ENCODE measurements around the gene SKP1.

The SKP1 gene

DNA sequence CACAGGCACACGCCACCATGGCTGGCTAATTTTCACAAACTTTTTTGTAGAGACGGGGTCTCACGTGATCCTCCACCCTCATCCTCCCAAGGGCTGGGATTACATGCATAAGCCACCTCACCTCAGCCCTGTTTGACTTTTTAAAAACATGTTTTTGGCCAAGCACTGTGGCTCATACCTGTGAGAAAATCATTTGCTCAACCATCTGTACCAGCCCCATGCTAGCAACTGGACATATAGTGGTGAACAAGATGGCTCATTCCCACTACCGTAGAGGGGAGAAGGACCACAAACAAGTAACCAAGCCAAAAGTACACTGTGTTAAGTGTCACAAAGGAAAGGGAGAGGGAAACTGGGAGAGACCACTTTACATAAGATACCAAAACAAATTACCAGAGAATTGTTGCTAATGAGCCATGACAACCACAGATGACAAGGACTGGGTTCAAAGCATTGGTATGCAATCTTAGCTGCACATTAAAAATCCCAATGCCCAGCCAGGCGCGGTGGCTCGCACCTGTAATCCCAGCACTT, 29.9 kb upstream of the SKP1 start:
- H3K36me3 ChIP-seq (ENCODE audit: control insufficient read depth, insufficient read depth, low read length, severe bottlenecking) = peaks cover 34% of the 10 kb centered on the region

DNA sequence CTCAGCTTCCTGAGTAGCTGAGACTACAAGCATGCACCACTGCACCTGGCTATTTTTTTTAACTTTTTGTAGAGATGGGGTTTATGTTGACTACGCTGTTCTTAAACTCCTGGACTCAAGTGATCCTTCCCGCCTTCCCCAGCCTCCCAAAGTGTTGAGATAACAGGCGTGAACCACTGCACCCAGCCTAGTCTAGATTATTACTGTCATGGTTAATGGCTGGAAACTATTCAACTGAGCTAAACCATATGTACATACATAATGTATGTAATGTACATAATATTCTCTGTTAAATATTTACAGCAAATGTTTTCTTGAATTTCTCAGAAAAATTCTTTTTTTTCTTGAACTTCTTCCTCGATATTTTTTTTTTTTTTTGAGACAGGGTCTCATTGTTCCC, 27.8 kb upstream of the SKP1 start:
- H3K36me3 ChIP-seq (ENCODE audit: control insufficient read depth, insufficient read depth, low read length, severe bottlenecking) = peaks cover 55% of the 10 kb centered on the region
- peaks cover 13% of the 10 kb centered on the region for H3K4me1 ChIP-seq (ENCODE audit: control insufficient read depth, insufficient read depth, low read length)
- no peak overlapping the region for H3K9ac ChIP-seq (ENCODE audit: low read length)
- H3K9me3 ChIP-seq (ENCODE audit: control insufficient read depth, low read length) = no peaks in the 10 kb centered on the region
- DNase-seq (ENCODE audit: low read depth) = no peak
- H3K4me3 ChIP-seq (ENCODE audit: low read length) = no peak overlapping the region
- no peaks in the 10 kb centered on the region for H3K27me3 ChIP-seq (replicated peaks; ENCODE audit: control insufficient read depth, insufficient read depth, low read length)

More for the DNA sequence above, 29.9 kb upstream of the SKP1 start:
- Histone ChIP-seq H3K27me3 (replicated peaks; ENCODE audit: control insufficient read depth, insufficient read depth, low read length) (no peaks in the 10 kb centered on the region), H3K4me1 (ENCODE audit: control insufficient read depth, insufficient read depth, low read length) (peaks cover 30% of the 10 kb centered on the region), H3K9me3 (ENCODE audit: control insufficient read depth, low read length) (no peaks in the 10 kb centered on the region), H3K4me3 (ENCODE audit: low read length) (no peak overlapping the region), H3K9ac (ENCODE audit: low read length) (no peak overlapping the region)
- DNase-seq (ENCODE audit: low read depth) = no peak

DNA sequence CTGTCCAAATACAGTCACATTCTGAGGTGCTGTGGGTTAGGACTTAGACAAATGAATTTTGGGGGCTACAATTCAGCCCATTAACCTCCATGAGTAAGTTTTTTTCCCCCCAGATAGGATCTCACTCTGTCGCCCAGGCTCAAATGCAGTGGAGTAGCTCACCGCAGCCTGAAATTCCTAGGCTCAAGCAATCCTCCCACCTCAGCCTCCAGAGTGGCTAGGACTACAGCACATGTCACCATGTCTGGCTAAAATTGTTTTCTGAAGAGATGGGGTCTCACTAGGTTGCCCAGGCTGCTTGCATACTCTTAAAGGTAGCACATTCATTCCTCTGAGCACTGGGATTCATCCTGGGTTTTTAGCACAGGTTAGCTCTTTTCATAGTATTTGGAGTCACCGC, 26.9 kb upstream of the SKP1 start:
- Histone ChIP-seq H3K27me3 (replicated peaks; ENCODE audit: control insufficient read depth, insufficient read depth, low read length) (no peaks in the 10 kb centered on the region), H3K4me1 (ENCODE audit: control insufficient read depth, insufficient read depth, low read length) (peaks cover 4% of the 10 kb centered on the region), H3K9me3 (ENCODE audit: control insufficient read depth, low read length) (no peaks in the 10 kb centered on the region), H3K4me3 (ENCODE audit: low read length) (no peak overlapping the region), H3K9ac (ENCODE audit: low read length) (no peak overlapping the region), H3K36me3 (ENCODE audit: control insufficient read depth, insufficient read depth, low read length, severe bottlenecking) (peaks cover 64% of the 10 kb centered on the region)
- no peak for DNase-seq (ENCODE audit: low read depth)

- Histone ChIP-seq H3K27me3 (replicated peaks; ENCODE audit: control insufficient read depth, insufficient read depth, low read length) (no peaks in the 10 kb centered on the region), H3K4me1 (ENCODE audit: control insufficient read depth, insufficient read depth, low read length) (no peaks in the 10 kb centered on the region), H3K4me3 (ENCODE audit: low read length) (no peak overlapping the region), H3K9me3 (ENCODE audit: control insufficient read depth, low read length) (no peaks in the 10 kb centered on the region), H3K9ac (ENCODE audit: low read length) (no peak overlapping the region), H3K36me3 (ENCODE audit: control insufficient read depth, insufficient read depth, low read length, severe bottlenecking) (peaks cover 52% of the 10 kb centered on the region)
- no peak for DNase-seq (ENCODE audit: low read depth)
Observed at GRCh38 chr5:134195666-134196065, 18.9 kb upstream of the SKP1 start.

DNA sequence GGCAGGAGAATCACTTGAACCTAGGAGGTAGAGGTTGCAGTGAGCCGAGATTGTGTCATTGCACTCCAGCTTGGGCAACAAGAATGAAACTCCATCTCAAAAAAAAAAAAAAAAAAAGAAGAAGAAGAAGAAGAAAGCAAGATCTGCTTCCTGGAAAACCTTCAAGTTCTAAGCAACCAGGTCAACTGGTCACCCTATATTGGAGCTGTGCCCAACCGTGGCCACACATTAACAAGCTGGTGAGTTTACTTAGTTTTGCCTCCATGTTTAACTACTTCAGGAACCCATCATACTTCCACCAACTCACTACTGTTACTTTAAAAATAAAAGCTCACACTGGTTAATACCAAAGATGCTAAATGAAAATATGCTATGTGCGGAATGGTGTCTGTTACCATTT, 12.3 kb upstream of the SKP1 start:
- no peak for DNase-seq (ENCODE audit: low read depth)
- no peaks in the 10 kb centered on the region for H3K9me3 ChIP-seq (ENCODE audit: control insufficient read depth, low read length)
- no peaks in the 10 kb centered on the region for H3K36me3 ChIP-seq (ENCODE audit: control insufficient read depth, insufficient read depth, low read length, severe bottlenecking)
- H3K9ac ChIP-seq (ENCODE audit: low read length) = no peak overlapping the region
- no peaks in the 10 kb centered on the region for H3K27me3 ChIP-seq (replicated peaks; ENCODE audit: control insufficient read depth, insufficient read depth, low read length)
- H3K4me1 ChIP-seq (ENCODE audit: control insufficient read depth, insufficient read depth, low read length) = no peaks in the 10 kb centered on the region
- no peak overlapping the region for H3K4me3 ChIP-seq (ENCODE audit: low read length)

- Histone ChIP-seq H3K9me3 (ENCODE audit: control insufficient read depth, low read length) (no peaks in the 10 kb centered on the region), H3K4me3 (ENCODE audit: low read length) (no peak overlapping the region), H3K36me3 (ENCODE audit: control insufficient read depth, insufficient read depth, low read length, severe bottlenecking) (no peaks in the 10 kb centered on the region), H3K27me3 (replicated peaks; ENCODE audit: control insufficient read depth, insufficient read depth, low read length) (no peaks in the 10 kb centered on the region), H3K4me1 (ENCODE audit: control insufficient read depth, insufficient read depth, low read length) (no peaks in the 10 kb centered on the region), H3K9ac (ENCODE audit: low read length) (no peak overlapping the region)
- no peak for DNase-seq (ENCODE audit: low read depth)
Observed at GRCh38 chr5:134188092-134188491, 11.3 kb upstream of the SKP1 start.

DNA sequence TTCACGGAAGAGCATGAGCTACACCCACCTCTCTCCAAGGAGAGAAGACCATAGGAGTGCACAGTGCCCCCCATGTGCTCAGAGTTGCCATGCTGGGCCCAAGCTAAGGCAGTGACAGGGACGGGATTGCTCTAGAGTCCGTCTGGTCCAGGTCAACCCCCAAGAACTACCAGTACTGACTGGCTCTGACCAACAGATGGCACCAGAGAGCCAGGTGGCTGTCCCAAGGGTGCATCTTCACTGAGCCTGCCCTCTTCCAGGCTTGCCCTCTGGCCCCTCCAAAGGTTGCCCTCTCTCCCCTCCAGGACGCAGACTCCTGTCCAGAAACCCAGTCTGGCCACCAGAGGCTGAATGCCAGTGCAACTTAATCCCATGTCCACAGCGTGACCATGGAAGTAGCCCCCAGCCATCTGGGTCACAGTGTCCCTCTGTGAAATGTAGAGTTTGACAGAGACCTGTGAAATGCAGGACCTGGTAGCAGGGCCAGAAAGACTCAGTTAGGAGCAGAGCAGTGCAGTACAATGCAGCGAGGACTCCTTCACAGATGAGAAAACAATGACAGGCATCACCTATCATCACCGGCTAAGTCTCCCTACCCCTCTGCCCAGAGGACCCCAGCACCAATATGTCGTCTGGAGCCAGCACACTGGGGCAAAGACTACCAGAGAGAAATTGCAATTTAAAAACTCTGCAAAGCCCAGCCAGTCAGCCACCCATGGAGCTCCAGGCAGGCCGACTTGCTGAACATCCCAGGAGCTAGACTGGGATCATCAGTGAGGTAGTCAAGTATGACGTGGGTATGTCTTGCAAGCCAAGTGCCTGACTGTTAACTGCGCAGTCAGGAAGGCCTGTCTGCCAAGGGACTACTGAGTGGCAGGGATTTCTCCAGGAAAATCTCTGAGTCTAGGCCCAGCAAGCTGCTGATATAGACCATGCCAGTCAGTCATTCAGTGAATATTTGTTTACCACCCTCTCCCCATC, 7.7 kb upstream of the SKP1 start:
- DNase-seq (ENCODE audit: low read depth) = peak; percentile 82
- Histone ChIP-seq H3K4me1 (ENCODE audit: control insufficient read depth, insufficient read depth, low read length) (no peaks in the 10 kb centered on the region), H3K9ac (ENCODE audit: low read length) (no peak overlapping the region), H3K27me3 (replicated peaks; ENCODE audit: control insufficient read depth, insufficient read depth, low read length) (no peaks in the 10 kb centered on the region), H3K36me3 (ENCODE audit: control insufficient read depth, insufficient read depth, low read length, severe bottlenecking) (no peaks in the 10 kb centered on the region), H3K4me3 (ENCODE audit: low read length) (no peak overlapping the region), H3K9me3 (ENCODE audit: control insufficient read depth, low read length) (no peaks in the 10 kb centered on the region)

DNA sequence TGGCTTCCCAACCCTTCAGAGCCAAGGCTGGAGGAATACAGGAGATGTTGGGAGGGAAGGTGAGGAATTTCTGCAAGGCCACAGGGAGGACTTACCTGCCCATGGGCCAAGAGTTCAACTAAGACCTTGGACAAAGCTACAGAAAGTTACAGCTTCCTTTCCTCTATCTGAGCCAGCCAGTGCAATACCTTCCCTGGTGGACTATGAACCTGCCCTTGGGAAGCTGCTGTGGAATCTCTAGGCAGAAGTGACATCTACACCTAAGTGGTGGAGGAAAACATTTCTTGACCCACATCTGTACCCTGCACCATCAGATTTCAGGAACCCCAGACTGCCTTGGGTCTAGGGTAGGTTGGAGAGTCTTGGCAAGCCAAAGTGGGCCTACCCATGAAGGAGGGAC, 6.7 kb upstream of the SKP1 start:
- no peak overlapping the region for H3K4me3 ChIP-seq (ENCODE audit: low read length)
- H3K36me3 ChIP-seq (ENCODE audit: control insufficient read depth, insufficient read depth, low read length, severe bottlenecking) = no peaks in the 10 kb centered on the region
- H3K4me1 ChIP-seq (ENCODE audit: control insufficient read depth, insufficient read depth, low read length) = no peaks in the 10 kb centered on the region
- H3K9ac ChIP-seq (ENCODE audit: low read length) = no peak overlapping the region
- no peaks in the 10 kb centered on the region for H3K9me3 ChIP-seq (ENCODE audit: control insufficient read depth, low read length)
- DNase-seq (ENCODE audit: low read depth) = no peak
- H3K27me3 ChIP-seq (replicated peaks; ENCODE audit: control insufficient read depth, insufficient read depth, low read length) = no peaks in the 10 kb centered on the region

- Histone ChIP-seq H3K4me1 (ENCODE audit: control insufficient read depth, insufficient read depth, low read length) (peaks cover 25% of the 10 kb centered on the region), H3K27me3 (replicated peaks; ENCODE audit: control insufficient read depth, insufficient read depth, low read length) (no peaks in the 10 kb centered on the region), H3K36me3 (ENCODE audit: control insufficient read depth, insufficient read depth, low read length, severe bottlenecking) (peaks cover 3% of the 10 kb centered on the region), H3K4me3 (ENCODE audit: low read length) (peak overlapping the region; percentile 86), H3K9me3 (ENCODE audit: control insufficient read depth, low read length) (no peaks in the 10 kb centered on the region), H3K9ac (ENCODE audit: low read length) (peak overlapping the region; percentile 99)
- no peak for DNase-seq (ENCODE audit: low read depth)
Observed at GRCh38 chr5:134178096-134178419, 1.3 kb upstream of the SKP1 start.

DNA sequence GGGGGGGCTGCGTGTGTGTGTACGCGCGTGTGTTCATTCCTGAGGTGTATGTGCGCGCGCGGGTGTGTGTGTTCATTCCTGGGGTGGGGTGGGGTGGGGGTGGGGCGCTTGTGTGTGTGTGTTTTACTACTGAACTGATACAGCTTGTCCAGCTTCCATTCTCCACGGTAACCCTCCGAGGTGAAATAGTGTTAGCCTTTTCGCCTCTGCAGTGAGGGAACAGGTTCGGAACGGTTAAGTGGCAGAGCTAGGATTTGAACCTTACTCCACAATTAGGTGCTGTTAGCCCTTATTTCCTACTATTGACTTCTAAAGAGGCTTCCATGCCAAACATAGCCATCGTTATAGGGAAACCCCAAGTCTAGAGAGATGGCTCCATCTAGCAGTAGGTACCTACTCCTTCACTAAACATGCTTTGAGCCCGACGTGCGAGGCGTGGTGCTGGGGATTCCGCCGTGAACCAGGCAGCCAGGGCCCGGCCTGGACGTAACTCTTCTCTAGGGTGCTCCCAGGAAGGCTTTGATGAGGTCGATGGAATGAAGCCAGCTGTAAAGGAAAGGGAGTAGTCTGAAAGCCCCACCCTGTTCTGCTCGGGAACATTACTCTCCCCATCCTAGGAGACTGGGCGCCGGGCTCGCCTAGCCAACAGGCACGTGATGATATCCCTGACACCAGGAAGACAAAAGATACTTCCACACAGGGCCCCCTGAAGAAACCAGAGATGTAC, 782 bp upstream of the SKP1 start:
- DNase-seq (ENCODE audit: low read depth) = peak; percentile 31
- Histone ChIP-seq H3K4me3 (ENCODE audit: low read length) (peak overlapping the region; percentile 86), H3K27me3 (replicated peaks; ENCODE audit: control insufficient read depth, insufficient read depth, low read length) (no peaks in the 10 kb centered on the region), H3K36me3 (ENCODE audit: control insufficient read depth, insufficient read depth, low read length, severe bottlenecking) (peaks cover 6% of the 10 kb centered on the region), H3K9me3 (ENCODE audit: control insufficient read depth, low read length) (no peaks in the 10 kb centered on the region), H3K9ac (ENCODE audit: low read length) (peak overlapping the region; percentile 99), H3K4me1 (ENCODE audit: control insufficient read depth, insufficient read depth, low read length) (peaks cover 25% of the 10 kb centered on the region)

DNA sequence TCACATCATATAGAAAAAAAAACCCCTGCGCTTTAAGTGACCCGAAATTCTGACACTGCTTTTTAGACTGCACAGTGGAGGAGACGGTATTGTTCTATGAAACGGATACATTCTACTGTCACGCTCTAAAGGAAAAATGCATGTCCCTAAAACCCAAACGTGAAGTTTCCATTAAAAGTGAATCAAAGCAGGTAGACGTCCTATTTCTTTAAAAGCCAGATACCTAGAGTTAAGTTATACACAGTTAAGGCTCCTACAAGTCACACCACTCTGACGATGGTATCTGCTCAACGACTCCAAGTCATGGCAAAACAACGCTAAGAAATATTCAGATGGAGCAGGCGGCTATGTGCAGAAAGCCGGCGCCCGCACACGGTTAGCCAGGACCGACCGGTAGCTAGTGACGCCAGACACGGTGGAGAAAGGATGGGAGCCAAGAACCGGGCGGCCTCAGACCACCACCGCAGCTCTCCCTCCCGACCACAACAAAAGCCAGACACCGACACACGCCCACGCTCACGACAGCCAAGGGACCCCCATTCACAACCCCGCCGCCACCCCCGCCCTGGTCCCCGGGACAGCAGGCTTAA, 734 bp downstream of the SKP1 start:
- Histone ChIP-seq H3K36me3 (ENCODE audit: control insufficient read depth, insufficient read depth, low read length, severe bottlenecking) (peaks cover 21% of the 10 kb centered on the region), H3K4me1 (ENCODE audit: control insufficient read depth, insufficient read depth, low read length) (peaks cover 31% of the 10 kb centered on the region), H3K4me3 (ENCODE audit: low read length) (peak overlapping the region; percentile 86), H3K9me3 (ENCODE audit: control insufficient read depth, low read length) (no peaks in the 10 kb centered on the region), H3K27me3 (replicated peaks; ENCODE audit: control insufficient read depth, insufficient read depth, low read length) (no peaks in the 10 kb centered on the region), H3K9ac (ENCODE audit: low read length) (peak overlapping the region; percentile 99)
- peak; percentile 70 for DNase-seq (ENCODE audit: low read depth)
